Osteocyte (in vitro differentiated cells): Measurements from ENCODE around the gene DPF3. TPM values are rescaled to one million over a fixed set of nuclear protein-coding genes. Genes with fewer than 3 reads are reported as not detected.
A peak's percentile ranks its signal among the peaks of the same experiment; 100 is the strongest.

Experiments
- DNase-seq: peaks from one replicate; pipeline ENCODE4 v3.0.0; 2021; ENCODE audit warnings: mixed read lengths; ENCODE audit not compliant: unreplicated experiment; ENCODE audit errors: extremely low spot score
- H3K27ac Mint-ChIP-seq: one replicate; pipeline ENCODE4 v1.8.0; 2021; ENCODE audit warnings: mild to moderate bottlenecking, mixed read lengths; ENCODE audit not compliant: unreplicated experiment
- H3K27me3 Mint-ChIP-seq: one replicate; pipeline ENCODE4 v1.8.0; 2021; ENCODE audit warnings: mixed read lengths; ENCODE audit not compliant: unreplicated experiment
- H3K36me3 Mint-ChIP-seq: one replicate; pipeline ENCODE4 v1.8.0; 2021; ENCODE audit warnings: mixed read lengths; ENCODE audit not compliant: unreplicated experiment
- H3K4me1 Mint-ChIP-seq: one replicate; pipeline ENCODE4 v1.8.0; 2021; ENCODE audit warnings: mixed read lengths; ENCODE audit not compliant: unreplicated experiment
- H3K4me3 Mint-ChIP-seq: one replicate; pipeline ENCODE4 v1.8.0; 2021; ENCODE audit warnings: mild to moderate bottlenecking, moderate library complexity, mixed read lengths; ENCODE audit not compliant: unreplicated experiment
- H3K9me3 Mint-ChIP-seq: one replicate; pipeline ENCODE4 v1.8.0; 2021; ENCODE audit warnings: mixed read lengths; ENCODE audit not compliant: unreplicated experiment
- total RNA-seq: library from RNA; stranded (reverse); gene quantifications from 2 replicates; pipeline ENCODE4 v1.2.1, GENCODE V29; 2021
- TF ChIP-seq, protein P1 (sequence below): fragments of 200-600 bp; sonication (generic); IDR thresholded peaks from 2 replicates; pipeline ENCODE4 v1.5.0; 2021; ENCODE audit warnings: antibody characterized with exemption, mild to moderate bottlenecking, moderate library complexity

The DPF3 gene
- total RNA-seq, 1 donor from 2014 or later: 5.8 TPM

DNA sequence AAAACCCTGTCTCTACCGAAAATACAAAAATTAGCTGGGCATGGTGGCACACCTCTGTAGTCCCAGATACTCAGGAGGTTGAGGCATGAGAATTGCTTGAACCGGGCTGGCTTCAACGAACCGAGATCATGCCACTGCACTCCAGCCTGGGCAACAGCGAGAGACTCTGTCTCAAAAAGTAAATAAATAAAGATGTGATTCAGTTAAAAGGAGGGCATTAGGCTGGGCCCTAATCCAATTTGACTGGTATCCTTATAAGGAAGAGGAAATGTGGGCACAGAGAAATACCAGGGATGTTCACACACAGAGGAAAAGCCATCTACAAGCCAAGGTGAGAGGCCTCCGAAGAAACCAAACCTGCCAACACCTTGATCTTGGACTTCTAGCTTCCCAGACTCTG lies 22.3 kb upstream of the DPF3 start:
- H3K27me3 Mint-ChIP-seq: no peaks in the 10 kb centered on the region
- TF ChIP-seq, protein P1, sequence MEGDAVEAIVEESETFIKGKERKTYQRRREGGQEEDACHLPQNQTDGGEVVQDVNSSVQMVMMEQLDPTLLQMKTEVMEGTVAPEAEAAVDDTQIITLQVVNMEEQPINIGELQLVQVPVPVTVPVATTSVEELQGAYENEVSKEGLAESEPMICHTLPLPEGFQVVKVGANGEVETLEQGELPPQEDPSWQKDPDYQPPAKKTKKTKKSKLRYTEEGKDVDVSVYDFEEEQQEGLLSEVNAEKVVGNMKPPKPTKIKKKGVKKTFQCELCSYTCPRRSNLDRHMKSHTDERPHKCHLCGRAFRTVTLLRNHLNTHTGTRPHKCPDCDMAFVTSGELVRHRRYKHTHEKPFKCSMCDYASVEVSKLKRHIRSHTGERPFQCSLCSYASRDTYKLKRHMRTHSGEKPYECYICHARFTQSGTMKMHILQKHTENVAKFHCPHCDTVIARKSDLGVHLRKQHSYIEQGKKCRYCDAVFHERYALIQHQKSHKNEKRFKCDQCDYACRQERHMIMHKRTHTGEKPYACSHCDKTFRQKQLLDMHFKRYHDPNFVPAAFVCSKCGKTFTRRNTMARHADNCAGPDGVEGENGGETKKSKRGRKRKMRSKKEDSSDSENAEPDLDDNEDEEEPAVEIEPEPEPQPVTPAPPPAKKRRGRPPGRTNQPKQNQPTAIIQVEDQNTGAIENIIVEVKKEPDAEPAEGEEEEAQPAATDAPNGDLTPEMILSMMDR: no peak
- H3K9me3 Mint-ChIP-seq: no peaks in the 10 kb centered on the region
- peaks cover 25% of the 10 kb centered on the region for H3K4me1 Mint-ChIP-seq
- H3K27ac Mint-ChIP-seq: no peak overlapping the region
- no peaks in the 10 kb centered on the region for H3K36me3 Mint-ChIP-seq
- no peak for DNase-seq
- H3K4me3 Mint-ChIP-seq: no peak overlapping the region

DNA sequence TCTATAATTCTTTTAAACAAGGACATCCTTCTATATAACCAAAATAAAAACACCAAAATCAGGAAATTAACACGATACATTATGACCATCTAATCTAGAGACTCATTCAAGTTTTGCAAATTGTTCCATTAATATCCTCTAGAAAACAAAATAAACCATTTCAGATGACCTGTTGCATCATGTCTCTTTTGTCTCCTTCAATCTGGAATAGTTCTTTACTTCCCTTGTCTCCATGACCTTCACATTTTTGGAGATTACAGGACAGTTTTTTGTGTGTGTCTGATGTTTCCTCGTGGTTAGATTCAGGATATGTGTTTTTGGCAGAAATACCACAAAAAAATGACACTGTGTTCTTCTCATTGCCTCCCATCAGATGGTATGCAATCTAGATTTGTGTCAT lies 19.9 kb upstream of the DPF3 start:
- TF ChIP-seq, protein P1: no peak
- Mint-ChIP-seq H3K27me3 (no peaks in the 10 kb centered on the region), H3K36me3 (no peaks in the 10 kb centered on the region)

DNA sequence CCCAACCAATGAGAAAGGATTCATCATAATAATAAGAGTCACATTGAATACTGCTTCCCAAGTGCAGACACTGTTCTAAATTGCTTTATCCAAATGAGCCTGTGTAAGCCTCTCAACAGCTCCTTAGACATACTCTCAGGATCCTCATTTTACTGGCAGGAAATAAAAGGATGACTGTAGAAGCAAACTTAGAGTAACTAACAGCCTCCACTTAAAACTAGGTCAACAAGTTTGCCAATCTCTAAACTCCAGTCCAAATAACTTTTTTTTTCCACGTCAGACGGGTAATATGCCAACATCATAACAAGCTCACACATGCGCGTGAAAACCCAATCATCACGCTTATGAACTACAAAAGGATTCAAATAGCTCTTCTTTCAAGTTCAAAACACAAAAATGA lies 15.3 kb upstream of the DPF3 start:
- TF ChIP-seq, protein P1: no peak
- Mint-ChIP-seq H3K27ac (no peak overlapping the region), H3K9me3 (no peaks in the 10 kb centered on the region), H3K36me3 (no peaks in the 10 kb centered on the region), H3K4me1 (peaks cover 53% of the 10 kb centered on the region), H3K27me3 (no peaks in the 10 kb centered on the region), H3K4me3 (no peak overlapping the region)
- no peak for DNase-seq

More for the DNA sequence above, 19.9 kb upstream of the DPF3 start:
- H3K27ac Mint-ChIP-seq: no peak overlapping the region
- no peak for DNase-seq
- no peak overlapping the region for H3K4me3 Mint-ChIP-seq
- H3K9me3 Mint-ChIP-seq: no peaks in the 10 kb centered on the region
- H3K4me1 Mint-ChIP-seq: peaks cover 31% of the 10 kb centered on the region

GRCh38 chr14:72907886-72908285 lies 14.0 kb upstream of the DPF3 start:
- Mint-ChIP-seq H3K9me3 (no peaks in the 10 kb centered on the region), H3K27ac (peak overlapping the region; percentile 42), H3K4me3 (no peak overlapping the region), H3K36me3 (no peaks in the 10 kb centered on the region), H3K27me3 (no peaks in the 10 kb centered on the region), H3K4me1 (peaks cover 47% of the 10 kb centered on the region)
- TF ChIP-seq, protein P1: no peak
- DNase-seq: no peak

GRCh38 chr14:72906879-72907278 lies 13.0 kb upstream of the DPF3 start:
- Mint-ChIP-seq H3K27ac (no peak overlapping the region), H3K4me1 (peaks cover 47% of the 10 kb centered on the region), H3K27me3 (no peaks in the 10 kb centered on the region), H3K36me3 (no peaks in the 10 kb centered on the region), H3K4me3 (no peak overlapping the region), H3K9me3 (no peaks in the 10 kb centered on the region)
- DNase-seq: no peak
- TF ChIP-seq, protein P1: no peak
